ENCODE measurements around the gene RAD51B.

DNA sequence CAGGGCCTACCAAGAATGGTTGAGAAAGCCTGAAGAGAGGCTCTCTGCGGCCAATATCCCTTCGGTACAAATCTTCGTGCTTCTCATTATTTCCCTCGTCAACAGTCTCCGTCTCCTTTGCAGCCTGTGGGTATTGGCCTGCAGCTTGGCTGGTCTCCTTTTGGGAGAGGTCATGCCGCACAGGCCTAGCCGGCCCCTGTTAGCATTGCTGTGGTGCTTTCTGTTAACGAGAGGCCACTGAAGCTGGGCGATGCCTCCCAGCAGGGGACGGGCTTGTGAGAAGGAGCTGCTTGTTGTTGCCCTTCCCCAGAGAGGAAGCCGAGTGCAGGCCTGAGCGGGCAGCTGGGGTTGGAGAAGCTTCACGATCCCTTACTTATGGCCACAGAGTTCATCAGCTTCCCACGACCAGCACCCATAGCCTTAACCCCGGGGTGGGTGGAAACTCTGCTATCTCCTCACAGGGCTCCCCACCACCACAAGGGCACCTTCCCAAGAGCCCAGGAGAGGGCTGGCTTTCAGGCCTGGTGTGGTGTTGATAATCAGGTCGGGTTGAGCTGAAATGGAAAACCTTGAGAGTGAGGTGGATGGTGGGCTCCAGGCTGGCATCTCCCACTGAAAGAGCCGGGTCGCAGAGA lies 744.7 kb downstream of the RAD51B start:
- TF ChIP-seq, protein P1, sequence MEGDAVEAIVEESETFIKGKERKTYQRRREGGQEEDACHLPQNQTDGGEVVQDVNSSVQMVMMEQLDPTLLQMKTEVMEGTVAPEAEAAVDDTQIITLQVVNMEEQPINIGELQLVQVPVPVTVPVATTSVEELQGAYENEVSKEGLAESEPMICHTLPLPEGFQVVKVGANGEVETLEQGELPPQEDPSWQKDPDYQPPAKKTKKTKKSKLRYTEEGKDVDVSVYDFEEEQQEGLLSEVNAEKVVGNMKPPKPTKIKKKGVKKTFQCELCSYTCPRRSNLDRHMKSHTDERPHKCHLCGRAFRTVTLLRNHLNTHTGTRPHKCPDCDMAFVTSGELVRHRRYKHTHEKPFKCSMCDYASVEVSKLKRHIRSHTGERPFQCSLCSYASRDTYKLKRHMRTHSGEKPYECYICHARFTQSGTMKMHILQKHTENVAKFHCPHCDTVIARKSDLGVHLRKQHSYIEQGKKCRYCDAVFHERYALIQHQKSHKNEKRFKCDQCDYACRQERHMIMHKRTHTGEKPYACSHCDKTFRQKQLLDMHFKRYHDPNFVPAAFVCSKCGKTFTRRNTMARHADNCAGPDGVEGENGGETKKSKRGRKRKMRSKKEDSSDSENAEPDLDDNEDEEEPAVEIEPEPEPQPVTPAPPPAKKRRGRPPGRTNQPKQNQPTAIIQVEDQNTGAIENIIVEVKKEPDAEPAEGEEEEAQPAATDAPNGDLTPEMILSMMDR (IDR thresholded peaks at IDR 0.05; ENCODE audit: low read length), result no peak
- TF ChIP-seq EZH2 (optimal IDR thresholded peaks at IDR 0.05; ENCODE audit: low read depth, low read length) (no peak), EZH2phosphoT487 (IDR thresholded peaks at IDR 0.05; ENCODE audit: low read length) (no peak)
